Left kidney (tissue), 8 donors: ENCODE measurements around the gene ARCN1. TPM values are rescaled to one million over a fixed set of nuclear protein-coding genes. Genes with fewer than 3 reads are reported as not detected.

Source experiments
- DNase-seq: peaks from one replicate; pipeline ENCODE4 v3.0.0-alpha.2; 2013
- long read RNA-seq, 8 donors: transcript quantifications; one replicate each; lab custom pipeline, GENCODE V29; 2026
- polyA plus RNA-seq: library from polyadenylated mRNA; unstranded; fragments of 120-200 nt; gene quantifications from one replicate; pipeline ENCODE4 v1.2.1, GENCODE V29; 2013; ENCODE audit not compliant: insufficient read length

The ARCN1 gene
- polyA plus RNA-seq, result 191 TPM
- long read RNA-seq, donor 1, transcript ARCN1-201 (10 exons, 3,845 nt), result major isoform, 14 of 72 reads
- long read RNA-seq, donor 1, partial matches to known transcripts, result 57 of 72 reads
- long read RNA-seq, donor 1, other reads (novel, unspliced or antisense), result 0 of 72 reads
- long read RNA-seq, donor 2, transcript ARCN1-201 (10 exons, 3,845 nt), result major isoform, 17 of 53 reads
- long read RNA-seq, donor 2, partial matches to known transcripts, result 35 of 53 reads
- long read RNA-seq, donor 2, other reads (novel, unspliced or antisense), result 0 of 53 reads
- long read RNA-seq, donor 3, transcript ARCN1-201 (10 exons, 3,845 nt), result major isoform, 17 of 54 reads
- long read RNA-seq, donor 3, partial matches to known transcripts, result 37 of 54 reads
- long read RNA-seq, donor 3, other reads (novel, unspliced or antisense), result 0 of 54 reads
- long read RNA-seq, donor 4, result 0 reads
- long read RNA-seq, donor 5, transcript ARCN1-201 (10 exons, 3,845 nt), result major isoform, 25 of 49 reads
- long read RNA-seq, donor 5, partial matches to known transcripts, result 24 of 49 reads
- long read RNA-seq, donor 5, other reads (novel, unspliced or antisense), result 0 of 49 reads
- long read RNA-seq, donor 6, transcript ARCN1-201 (10 exons, 3,845 nt), result major isoform, 20 of 59 reads
- long read RNA-seq, donor 6, partial matches to known transcripts, result 39 of 59 reads
- long read RNA-seq, donor 6, other reads (novel, unspliced or antisense), result 0 of 59 reads
- long read RNA-seq, donor 7, transcript ARCN1-201 (10 exons, 3,845 nt), result major isoform, 16 of 63 reads
- long read RNA-seq, donor 7, partial matches to known transcripts, result 47 of 63 reads
- long read RNA-seq, donor 7, other reads (novel, unspliced or antisense), result 0 of 63 reads
- long read RNA-seq, donor 8, full-length matches to known transcripts, result 14 of 21 reads
- long read RNA-seq, donor 8, partial matches to known transcripts, result 7 of 21 reads
- long read RNA-seq, donor 8, other reads (novel, unspliced or antisense), result 0 of 21 reads

- DNase-seq, result peak; percentile 82
Measured at GRCh38 chr11:118572061-118572980, at the start of gene ARCN1. Gene ARCN1 (plus strand): TSS chr11:118572409. CDS start chr11:118572548, 139 bp downstream.

- DNase-seq, result no peak
Measured at GRCh38 chr11:118522571-118523072, 49.6 kb upstream of the ARCN1 start.

- DNase-seq, result no peak
Measured at GRCh38 chr11:118524356-118524755, 47.9 kb upstream of the ARCN1 start.

- no peak for DNase-seq
Measured at GRCh38 chr11:118524757-118525470, 47.3 kb upstream of the ARCN1 start.

- DNase-seq, result no peak
Measured at GRCh38 chr11:118526688-118527087, 45.5 kb upstream of the ARCN1 start.

- no peak for DNase-seq
Measured at GRCh38 chr11:118527109-118527508, 45.1 kb upstream of the ARCN1 start, which contains the start of gene TTC36. Gene TTC36 (plus strand): TSS chr11:118527474. CDS start chr11:118527495, 21 bp downstream.

GRCh38 chr11:118528511-118528910 lies 43.7 kb upstream of the ARCN1 start:
- no peak for DNase-seq

GRCh38 chr11:118529584-118530175 lies 42.5 kb upstream of the ARCN1 start:
- DNase-seq, result no peak

GRCh38 chr11:118530180-118530682 lies 42.0 kb upstream of the ARCN1 start:
- no peak for DNase-seq

- DNase-seq, result peak; percentile 57
Measured at GRCh38 chr11:118530683-118531596, 41.3 kb upstream of the ARCN1 start, which contains the start of gene TMEM25. Gene TMEM25 (plus strand): TSS chr11:118531192. CDS start chr11:118531802, 610 bp downstream.

GRCh38 chr11:118531597-118532084 lies 40.6 kb upstream of the ARCN1 start:
- DNase-seq, result no peak

- DNase-seq, result no peak
Measured at GRCh38 chr11:118532091-118532490, 40.1 kb upstream of the ARCN1 start.

GRCh38 chr11:118532852-118533768 lies 39.1 kb upstream of the ARCN1 start:
- DNase-seq, result no peak

- no peak for DNase-seq
Measured at GRCh38 chr11:118533769-118534729, 38.2 kb upstream of the ARCN1 start.

GRCh38 chr11:118535261-118535660 lies 36.9 kb upstream of the ARCN1 start:
- no peak for DNase-seq

GRCh38 chr11:118536726-118537125 lies 35.5 kb upstream of the ARCN1 start:
- no peak for DNase-seq
